GM18520 (cell line): Measurements from ENCODE around the gene TBC1D17.
A peak's percentile ranks its signal among the peaks of the same experiment; 100 is the strongest.
"Not testable (repeated sequence)": the region's sequence is repeated elsewhere in the genome, so short reads cannot be mapped to it uniquely, and the experiment has no call there.

Experiments
- ATAC-seq: cut with Tn5 transposase; IDR thresholded peaks from one replicate; pipeline ENCODE4 v1.9.1; 2021; ENCODE audit not compliant: unreplicated experiment

The TBC1D17 gene

DNA sequence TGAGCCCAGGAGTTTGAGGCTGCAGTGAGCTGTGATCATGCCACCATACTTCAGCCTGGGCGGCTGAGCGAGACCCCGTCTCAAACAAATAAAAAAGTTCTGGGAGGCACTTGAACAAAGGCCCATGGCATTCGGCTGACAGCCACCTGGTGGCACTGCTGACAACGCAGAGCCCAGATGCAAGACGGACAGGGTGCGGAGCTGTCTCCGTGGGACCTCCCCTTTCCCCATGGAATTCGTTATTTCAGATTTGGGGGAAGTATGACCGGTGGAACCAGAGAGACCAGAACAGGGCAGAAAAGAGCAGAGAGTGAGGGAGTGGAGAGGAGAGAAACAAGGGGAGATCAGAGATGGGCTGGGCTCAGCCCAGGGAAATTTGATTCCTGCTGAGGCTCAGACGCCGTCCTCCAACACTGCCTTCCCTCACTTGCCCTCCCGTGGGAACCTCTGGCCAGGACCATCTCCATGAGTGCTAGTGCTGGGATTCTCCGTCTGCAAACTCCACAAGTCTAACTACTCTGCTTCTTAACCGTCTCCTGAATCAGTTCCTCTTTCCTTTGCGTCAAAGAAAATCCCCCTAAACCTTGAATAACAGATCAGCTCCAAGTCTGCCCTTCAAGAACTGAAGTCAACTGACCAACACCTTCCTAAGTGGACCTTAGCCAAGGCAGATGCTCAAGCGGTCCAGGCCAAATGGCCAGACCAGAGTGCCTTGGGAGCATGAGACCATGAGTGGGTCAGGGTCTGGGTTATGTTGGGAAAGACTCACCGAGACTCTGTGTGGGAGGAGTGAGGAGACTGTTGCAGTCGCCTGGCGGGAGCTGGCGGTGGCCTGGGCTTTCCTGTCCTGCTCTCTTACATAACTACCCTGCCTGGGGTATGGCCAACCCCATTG, 39.6 kb downstream of the TBC1D17 start:
- ATAC-seq, result no peak

- ATAC-seq, result no peak
These were observed 40.6 kb downstream of the TBC1D17 start for GRCh38 chr19:49918089-49918488.

- no peak for ATAC-seq
These were observed 43.3 kb downstream of the TBC1D17 start for GRCh38 chr19:49920624-49921363.

DNA sequence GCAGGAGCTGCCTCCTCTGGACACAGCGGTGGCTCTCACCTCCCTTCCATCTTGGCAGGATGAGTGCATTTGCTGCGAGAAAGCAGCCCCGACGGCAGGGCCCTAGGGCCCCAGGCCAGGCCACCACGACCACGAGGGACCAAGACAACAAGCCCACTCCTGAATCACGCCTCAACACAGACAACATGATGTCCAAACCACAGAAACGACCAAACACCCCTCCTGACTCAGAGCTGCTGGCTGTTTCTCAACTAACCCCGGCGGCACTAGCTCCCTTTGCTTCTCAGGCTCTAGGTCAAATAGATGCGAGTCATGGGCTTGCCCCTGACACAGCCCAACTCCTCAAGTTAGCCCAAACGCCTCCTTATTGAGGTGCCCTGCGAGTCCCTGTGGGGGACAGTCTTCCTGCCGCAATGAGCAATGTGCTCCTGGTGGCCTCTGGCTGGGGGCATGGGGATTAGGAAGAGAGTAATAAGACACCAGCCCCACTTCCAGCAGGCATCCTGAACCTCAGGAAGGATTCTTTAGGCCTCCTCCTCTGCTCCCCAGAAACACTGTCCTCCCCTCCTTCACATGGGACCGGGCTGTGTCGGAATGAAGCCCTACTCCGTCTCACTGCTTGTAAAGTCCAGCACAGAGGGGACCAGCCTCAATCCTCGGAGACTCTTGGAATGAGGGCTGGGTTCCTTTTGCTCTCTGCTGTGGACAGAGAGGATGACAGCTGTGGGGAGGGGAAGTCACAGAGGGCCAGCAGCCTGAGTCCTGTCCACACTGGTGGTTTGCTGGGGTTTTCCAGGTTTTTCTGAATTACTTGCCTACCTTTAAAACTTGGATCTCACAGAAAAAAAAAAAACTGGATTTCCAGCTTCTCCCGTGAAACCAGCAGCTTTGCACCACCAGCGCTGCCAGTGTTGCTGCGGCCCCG, 44.6 kb downstream of the TBC1D17 start:
- ATAC-seq, result no peak

GRCh38 chr19:49923055-49924003, 45.8 kb downstream of the TBC1D17 start:
- ATAC-seq, result no peak

- no peak for ATAC-seq
These were observed 46.7 kb downstream of the TBC1D17 start for GRCh38 chr19:49924004-49924880.

- ATAC-seq, result not testable (repeated sequence)
These were observed 47.3 kb downstream of the TBC1D17 start for GRCh38 chr19:49924881-49925210.

- ATAC-seq, result no peak
These were observed 48.0 kb downstream of the TBC1D17 start for GRCh38 chr19:49925486-49925885.

DNA sequence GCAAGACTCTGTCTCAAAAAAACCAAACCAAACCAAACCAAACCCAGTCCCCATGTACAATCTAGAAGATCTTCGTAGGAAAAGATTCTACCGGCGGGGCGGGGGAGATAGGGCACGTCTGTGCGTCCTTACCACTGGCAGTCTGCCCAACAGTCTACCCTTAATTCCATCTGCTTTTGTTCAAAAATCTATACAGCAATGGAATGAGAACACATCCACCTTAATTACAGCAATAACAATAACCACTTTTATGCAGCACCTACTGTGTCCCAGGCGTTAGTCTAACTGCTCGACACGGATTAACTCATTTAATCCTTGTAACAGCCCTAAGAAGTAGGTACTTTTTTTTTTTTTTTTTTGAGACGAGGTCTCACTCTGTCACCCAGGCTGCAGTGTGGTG, 49.0 kb downstream of the TBC1D17 start:
- ATAC-seq, result no peak

- ATAC-seq, result no peak
These were observed 50.2 kb downstream of the TBC1D17 start for GRCh38 chr19:49927526-49928264.

DNA sequence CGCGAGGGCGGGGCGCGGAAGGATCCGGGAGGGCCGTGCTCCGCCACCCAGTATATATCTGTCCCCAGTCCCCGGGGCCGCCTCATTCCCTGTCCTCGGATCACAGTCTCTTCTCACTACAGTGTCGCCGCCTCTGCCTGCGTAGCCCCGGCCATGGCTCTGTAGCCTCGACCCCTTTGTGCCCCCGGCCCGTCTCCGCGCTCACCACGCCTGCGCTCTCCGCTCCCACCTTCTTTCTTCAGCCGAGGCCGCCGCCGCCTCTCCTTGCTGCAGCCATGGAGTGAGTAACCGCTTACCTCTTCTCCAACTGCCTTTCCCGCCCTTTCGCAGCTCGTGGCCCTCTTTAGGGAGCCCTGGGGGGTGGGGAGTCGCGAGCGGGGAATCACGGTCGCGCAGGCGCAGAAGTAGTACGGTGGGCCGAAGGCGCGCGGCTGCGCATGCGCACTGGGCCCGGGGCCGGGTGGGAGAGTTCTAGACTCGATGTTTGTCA, 51.7 kb downstream of the TBC1D17 start, which contains the start of the genes ATF5 and NUP62:
TSS of gene ATF5 (plus strand) at position 85 of the 490 bp plus-strand sequence. CDS start 1,646 bp downstream, outside the sequence.
TSS of gene NUP62 (minus strand) at position 384 of the 490 bp plus-strand sequence. CDS start 19,697 bp downstream, outside the sequence.
- peak; percentile 31 for ATAC-seq

GRCh38 chr19:49929611-49930482, 52.3 kb downstream of the TBC1D17 start:
- ATAC-seq, result peak; percentile 75

- ATAC-seq, result no peak
These were observed 53.0 kb downstream of the TBC1D17 start for GRCh38 chr19:49930483-49931011.

- ATAC-seq, result no peak
These were observed 54.0 kb downstream of the TBC1D17 start for GRCh38 chr19:49931293-49932040.

DNA sequence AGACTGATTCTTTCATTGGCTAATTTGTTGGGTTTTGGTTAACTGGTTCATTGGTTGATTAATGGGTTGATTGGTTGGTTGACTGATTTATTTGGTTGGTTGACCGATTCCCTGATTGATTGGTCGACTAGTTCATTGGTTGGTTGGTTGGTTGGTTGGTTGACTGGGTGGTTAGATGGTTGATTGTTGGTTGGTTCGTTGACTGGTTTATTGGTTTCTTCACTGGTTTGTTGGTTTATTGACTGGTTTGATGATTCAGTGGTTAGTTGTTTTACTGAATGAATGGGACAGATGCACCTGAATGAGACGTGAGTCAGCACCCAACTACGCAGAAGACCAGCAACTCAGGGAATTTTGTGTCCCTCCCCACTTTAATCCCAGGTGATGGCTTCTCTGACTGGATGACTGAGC, 54.5 kb downstream of the TBC1D17 start:
- ATAC-seq, result no peak

DNA sequence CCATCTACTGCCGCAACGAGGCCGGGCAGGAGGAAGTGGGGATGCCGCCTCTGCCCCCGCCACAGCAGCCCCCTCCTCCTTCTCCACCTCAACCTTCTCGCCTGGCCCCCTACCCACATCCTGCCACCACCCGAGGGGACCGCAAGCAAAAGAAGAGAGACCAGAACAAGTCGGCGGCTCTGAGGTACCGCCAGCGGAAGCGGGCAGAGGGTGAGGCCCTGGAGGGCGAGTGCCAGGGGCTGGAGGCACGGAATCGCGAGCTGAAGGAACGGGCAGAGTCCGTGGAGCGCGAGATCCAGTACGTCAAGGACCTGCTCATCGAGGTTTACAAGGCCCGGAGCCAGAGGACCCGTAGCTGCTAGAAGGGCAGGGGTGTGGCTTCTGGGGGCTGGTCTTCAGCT, 55.2 kb downstream of the TBC1D17 start:
- no peak for ATAC-seq
